NB4 (cell line): ENCODE data around the gene RNU4-1.

ENCODE experiments used
- POLR2A ChIP-seq: IDR thresholded peaks from 2 replicates; pipeline ENCODE4 v1.6.1; 2011; ENCODE audit warnings: mild to moderate bottlenecking; ENCODE audit not compliant: insufficient read length; ENCODE audit errors: extremely low read depth
- TF ChIP-seq, protein P1 (sequence below): IDR thresholded peaks from one replicate; pipeline ENCODE4 v1.5.1; 2012; ENCODE audit warnings: low read depth, low read length

DNA sequence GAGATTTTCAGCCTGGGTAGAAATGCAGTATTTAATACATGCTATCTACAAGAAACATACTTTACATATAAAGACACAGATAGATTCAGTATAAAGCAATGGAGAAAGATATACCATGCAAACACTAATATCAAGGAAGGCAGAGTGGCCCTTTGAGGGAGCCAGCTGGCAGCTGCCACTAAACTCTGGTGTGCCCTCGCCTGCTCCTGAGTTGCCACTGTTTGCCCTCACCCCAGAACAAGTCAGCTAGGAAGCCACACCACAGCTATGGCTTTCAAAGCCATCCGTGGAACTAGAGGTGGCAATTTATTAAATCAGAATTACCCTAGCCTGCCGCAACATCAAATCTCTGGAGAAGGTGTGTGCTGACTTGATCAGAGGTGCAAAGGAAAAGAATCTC lies 45.9 kb downstream of the RNU4-1 start:
- TF ChIP-seq, protein P1, sequence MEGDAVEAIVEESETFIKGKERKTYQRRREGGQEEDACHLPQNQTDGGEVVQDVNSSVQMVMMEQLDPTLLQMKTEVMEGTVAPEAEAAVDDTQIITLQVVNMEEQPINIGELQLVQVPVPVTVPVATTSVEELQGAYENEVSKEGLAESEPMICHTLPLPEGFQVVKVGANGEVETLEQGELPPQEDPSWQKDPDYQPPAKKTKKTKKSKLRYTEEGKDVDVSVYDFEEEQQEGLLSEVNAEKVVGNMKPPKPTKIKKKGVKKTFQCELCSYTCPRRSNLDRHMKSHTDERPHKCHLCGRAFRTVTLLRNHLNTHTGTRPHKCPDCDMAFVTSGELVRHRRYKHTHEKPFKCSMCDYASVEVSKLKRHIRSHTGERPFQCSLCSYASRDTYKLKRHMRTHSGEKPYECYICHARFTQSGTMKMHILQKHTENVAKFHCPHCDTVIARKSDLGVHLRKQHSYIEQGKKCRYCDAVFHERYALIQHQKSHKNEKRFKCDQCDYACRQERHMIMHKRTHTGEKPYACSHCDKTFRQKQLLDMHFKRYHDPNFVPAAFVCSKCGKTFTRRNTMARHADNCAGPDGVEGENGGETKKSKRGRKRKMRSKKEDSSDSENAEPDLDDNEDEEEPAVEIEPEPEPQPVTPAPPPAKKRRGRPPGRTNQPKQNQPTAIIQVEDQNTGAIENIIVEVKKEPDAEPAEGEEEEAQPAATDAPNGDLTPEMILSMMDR = no peak
- no peak for TF ChIP-seq POLR2A
